Measurements from ENCODE around the gene CREB3L1. TPM values are rescaled to one million over a fixed set of nuclear protein-coding genes. Genes with fewer than 3 reads are reported as not detected.

The CREB3L1 gene
- total RNA-seq, 1 experiment from 2014 or later = 3.3 TPM

DNA sequence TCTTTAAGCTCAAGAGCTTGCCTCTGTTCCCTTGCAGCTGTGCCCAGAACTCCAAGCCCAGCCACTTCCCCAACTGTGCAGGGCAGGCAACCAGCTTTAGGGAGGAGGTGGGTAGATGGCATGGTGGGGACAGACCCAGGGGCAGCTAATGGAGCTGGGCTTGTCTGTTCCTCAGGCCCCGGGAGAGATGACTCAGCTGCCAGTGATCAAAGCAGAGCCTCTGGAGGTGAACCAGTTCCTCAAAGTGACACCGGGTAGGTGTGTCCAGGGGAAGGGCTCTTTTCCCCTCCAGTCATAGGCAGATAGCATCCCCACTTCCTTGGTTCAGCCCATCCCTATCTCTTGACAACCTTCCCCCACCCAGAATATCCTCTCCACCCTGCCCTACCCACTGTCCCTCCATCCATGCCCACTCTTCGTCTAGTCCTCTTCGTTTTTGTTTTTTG lies 32.4 kb downstream of the CREB3L1 start:
- H3K27ac ChIP-seq (ENCODE audit: insufficient read length, low read depth, low read length) = no peak overlapping the region
- no peak overlapping the region for H2AK5ac ChIP-seq (ENCODE audit: insufficient read length, low read length)
- H3K23me2 ChIP-seq (ENCODE audit: insufficient read length, low read depth, low read length, poor library complexity, severe bottlenecking) = no peaks in the 10 kb centered on the region
- Mint-ChIP-seq H3K27me3 (ENCODE audit: low read depth) (no peaks in the 10 kb centered on the region), H3K9me3 (no peaks in the 10 kb centered on the region), H3K4me3 (no peak overlapping the region; a peak in 2 of 5 replicates), H3K4me1 (peaks cover 11 to 30% of the 10 kb centered on the region in 2 experiments), H3K27ac (no peak overlapping the region), H3K36me3 (ENCODE audit: insufficient read depth in 1 of 3, low read depth in 3 of 3) (peaks cover 0 to 4% (median 0%) of the 10 kb centered on the region in 3 experiments; a peak in 2 of 7 replicates)
- H2BK5ac ChIP-seq (ENCODE audit: insufficient read length, low read length) = no peak overlapping the region
- WGBS (ENCODE audit: extremely low coverage, insufficient read length, low lambda C conversion rate) = no CpG with 5 or more reads among the region's 4 CpGs
- no peaks in the 10 kb centered on the region for H3K4me1 ChIP-seq (ENCODE audit: insufficient read depth, low read length)
- no peak overlapping the region for H2BK15ac ChIP-seq (ENCODE audit: low read depth, low read length)
- no peak overlapping the region for H2AFZ ChIP-seq (ENCODE audit: low read length)
- H4K5ac ChIP-seq (ENCODE audit: insufficient read length, low read depth, low read length) = no peak overlapping the region
- H3K14ac ChIP-seq (ENCODE audit: insufficient read depth, low read length) = no peak overlapping the region
- no peak overlapping the region for H2BK12ac ChIP-seq (ENCODE audit: insufficient read length, low read depth, low read length)
- H3K23ac ChIP-seq (ENCODE audit: insufficient read length, low read depth, low read length) = no peak overlapping the region
- no peak overlapping the region for H3K4ac ChIP-seq (ENCODE audit: low read depth, low read length)
- no peaks in the 10 kb centered on the region for H3K79me2 ChIP-seq (ENCODE audit: insufficient read depth, low read length)
- no peaks in the 10 kb centered on the region for H3K27me3 ChIP-seq (ENCODE audit: insufficient read depth, low read length)
- no peak overlapping the region for H3K18ac ChIP-seq (ENCODE audit: insufficient read length, low read depth, low read length)
- no peak overlapping the region for H2BK20ac ChIP-seq (ENCODE audit: low read depth, low read length, poor library complexity, severe bottlenecking)
- no peak overlapping the region for H2BK120ac ChIP-seq (ENCODE audit: low read depth, low read length, poor library complexity, severe bottlenecking)
- no peak overlapping the region for H3K4me2 ChIP-seq (ENCODE audit: insufficient read depth, insufficient read length, low read length)
- no peak overlapping the region for H3K56ac ChIP-seq (ENCODE audit: insufficient read length, low read depth, low read length)
- H4K8ac ChIP-seq (replicated peaks; ENCODE audit: insufficient read length, low read depth, low read length) = no peak overlapping the region
- H4K20me1 ChIP-seq (ENCODE audit: control insufficient read depth, insufficient read depth, insufficient read length) = no peaks in the 10 kb centered on the region
- TF ChIP-seq CTCF (conservative IDR thresholded peaks at IDR 0.05) = no peak
- no peak overlapping the region for H3K9ac ChIP-seq (ENCODE audit: extremely low read depth, insufficient read length, low read length)
- H3T11ph ChIP-seq (ENCODE audit: low read length) = no peak overlapping the region
- DNase-seq = no peak
- no peaks in the 10 kb centered on the region for H3K9me3 ChIP-seq (ENCODE audit: control insufficient read depth, low read depth, low read length)
- H4K91ac ChIP-seq (ENCODE audit: insufficient read length, low read depth, low read length) = no peak overlapping the region
- H3K79me1 ChIP-seq (ENCODE audit: insufficient read depth, low read depth, low read length, poor library complexity, severe bottlenecking) = no peaks in the 10 kb centered on the region
